Epithelial cell of prostate (primary cell): ENCODE measurements around the gene SAFB.
A peak's percentile ranks its signal among the peaks of the same experiment; 100 is the strongest.

Source experiments
- DNase-seq: peaks from one replicate; pipeline ENCODE4 v3.0.0-alpha.2; 2011; ENCODE audit warnings: low read depth, low spot score
- H3K27ac ChIP-seq: fragments of 450-650 bp; 2 replicates; pipeline ENCODE4 v1.5.1; 2017; ENCODE audit warnings: mild to moderate bottlenecking

Gene SAFB

GRCh38 chr19:5663904-5664303, 41.0 kb downstream of the SAFB start:
- no peak for DNase-seq

GRCh38 chr19:5664515-5664914, 41.6 kb downstream of the SAFB start:
- DNase-seq, result no peak
- no peak overlapping the region for H3K27ac ChIP-seq

More at GRCh38 chr19:5663904-5664303, 41.0 kb downstream of the SAFB start:
- H3K27ac ChIP-seq, result no peak overlapping the region

- H3K27ac ChIP-seq, result no peak overlapping the region
- no peak for DNase-seq
These were observed 43.1 kb downstream of the SAFB start for GRCh38 chr19:5665781-5666513.

- no peak for DNase-seq
- H3K27ac ChIP-seq, result no peak overlapping the region
These were observed 44.2 kb downstream of the SAFB start for GRCh38 chr19:5666921-5667610.

- H3K27ac ChIP-seq, result no peak overlapping the region
- no peak for DNase-seq
These were observed 44.9 kb downstream of the SAFB start for GRCh38 chr19:5667751-5668271.

GRCh38 chr19:5669212-5669611, 46.3 kb downstream of the SAFB start:
- H3K27ac ChIP-seq, result no peak overlapping the region
- DNase-seq, result no peak

GRCh38 chr19:5671600-5671999, 48.7 kb downstream of the SAFB start:
- no peak for DNase-seq
- no peak overlapping the region for H3K27ac ChIP-seq

- no peak for DNase-seq
- H3K27ac ChIP-seq, result no peak overlapping the region
These were observed 50.0 kb downstream of the SAFB start for GRCh38 chr19:5672708-5673459.

GRCh38 chr19:5673752-5674151, 50.9 kb downstream of the SAFB start:
- H3K27ac ChIP-seq, result no peak overlapping the region
- DNase-seq, result no peak

GRCh38 chr19:5674714-5675113, 51.8 kb downstream of the SAFB start:
- DNase-seq, result no peak
- H3K27ac ChIP-seq, result no peak overlapping the region

- DNase-seq, result no peak
These were observed 53.4 kb downstream of the SAFB start for GRCh38 chr19:5676105-5676771.

GRCh38 chr19:5676772-5677105, 53.9 kb downstream of the SAFB start:
- DNase-seq, result no peak
- H3K27ac ChIP-seq, result no peak overlapping the region

More at GRCh38 chr19:5676105-5676771, 53.4 kb downstream of the SAFB start:
- no peak overlapping the region for H3K27ac ChIP-seq

GRCh38 chr19:5677136-5677535, 54.3 kb downstream of the SAFB start:
- no peak overlapping the region for H3K27ac ChIP-seq
- no peak for DNase-seq

GRCh38 chr19:5677580-5677979, 54.7 kb downstream of the SAFB start:
- DNase-seq, result no peak
- no peak overlapping the region for H3K27ac ChIP-seq

GRCh38 chr19:5678071-5678718, 55.3 kb downstream of the SAFB start:
- H3K27ac ChIP-seq, result no peak overlapping the region
- DNase-seq, result no peak

GRCh38 chr19:5679289-5680083, 56.6 kb downstream of the SAFB start:
- no peak for DNase-seq
- peak overlapping the region; percentile 70 for H3K27ac ChIP-seq

GRCh38 chr19:5680084-5680436, 57.2 kb downstream of the SAFB start:
- no peak for DNase-seq
- H3K27ac ChIP-seq, result peak overlapping the region; percentile 70

- peak; percentile 94 for DNase-seq
- H3K27ac ChIP-seq, result peak within 1 kb of the TSS; percentile 70
These were observed 57.8 kb downstream of the SAFB start, which contains the start of the genes HSD11B1L and MICOS13 for GRCh38 chr19:5680437-5681368. Gene HSD11B1L (plus strand): TSS chr19:5681027. CDS start chr19:5684833, 3,806 bp downstream. Gene MICOS13 (minus strand): TSS chr19:5680516. CDS start chr19:5680486, 30 bp downstream.
